ENCODE measurements around the gene CLASP1.

DNA sequence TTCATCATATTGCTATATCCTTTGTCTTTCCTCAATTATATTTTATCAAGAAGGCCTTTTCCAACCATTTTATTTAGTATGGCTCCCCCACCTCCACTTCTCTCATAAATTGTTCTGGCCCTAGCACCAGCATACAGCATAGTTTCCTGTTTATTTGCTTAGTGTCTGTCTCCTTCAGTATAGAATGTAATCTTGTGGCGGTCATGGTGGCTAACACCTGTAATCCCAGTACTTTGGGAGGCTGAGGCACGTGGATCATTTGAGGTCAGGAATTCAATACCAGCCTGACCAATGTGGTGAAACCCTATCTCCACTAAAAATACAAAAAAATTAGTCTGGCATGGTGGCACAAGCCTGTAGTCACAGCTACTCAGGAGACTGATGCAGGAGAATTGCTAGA lies 39.6 kb upstream of the CLASP1 start:
- TF ChIP-seq, protein P1, sequence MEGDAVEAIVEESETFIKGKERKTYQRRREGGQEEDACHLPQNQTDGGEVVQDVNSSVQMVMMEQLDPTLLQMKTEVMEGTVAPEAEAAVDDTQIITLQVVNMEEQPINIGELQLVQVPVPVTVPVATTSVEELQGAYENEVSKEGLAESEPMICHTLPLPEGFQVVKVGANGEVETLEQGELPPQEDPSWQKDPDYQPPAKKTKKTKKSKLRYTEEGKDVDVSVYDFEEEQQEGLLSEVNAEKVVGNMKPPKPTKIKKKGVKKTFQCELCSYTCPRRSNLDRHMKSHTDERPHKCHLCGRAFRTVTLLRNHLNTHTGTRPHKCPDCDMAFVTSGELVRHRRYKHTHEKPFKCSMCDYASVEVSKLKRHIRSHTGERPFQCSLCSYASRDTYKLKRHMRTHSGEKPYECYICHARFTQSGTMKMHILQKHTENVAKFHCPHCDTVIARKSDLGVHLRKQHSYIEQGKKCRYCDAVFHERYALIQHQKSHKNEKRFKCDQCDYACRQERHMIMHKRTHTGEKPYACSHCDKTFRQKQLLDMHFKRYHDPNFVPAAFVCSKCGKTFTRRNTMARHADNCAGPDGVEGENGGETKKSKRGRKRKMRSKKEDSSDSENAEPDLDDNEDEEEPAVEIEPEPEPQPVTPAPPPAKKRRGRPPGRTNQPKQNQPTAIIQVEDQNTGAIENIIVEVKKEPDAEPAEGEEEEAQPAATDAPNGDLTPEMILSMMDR (conservative IDR thresholded peaks at IDR 0.05; ENCODE audit: low read length) = no peak
- TF ChIP-seq EZH2phosphoT487 (IDR thresholded peaks at IDR 0.05; ENCODE audit: borderline replicate concordance, low read depth, low read length) = no peak
